Measurements from ENCODE around the gene ARRDC4.

ARRDC4 gene

DNA sequence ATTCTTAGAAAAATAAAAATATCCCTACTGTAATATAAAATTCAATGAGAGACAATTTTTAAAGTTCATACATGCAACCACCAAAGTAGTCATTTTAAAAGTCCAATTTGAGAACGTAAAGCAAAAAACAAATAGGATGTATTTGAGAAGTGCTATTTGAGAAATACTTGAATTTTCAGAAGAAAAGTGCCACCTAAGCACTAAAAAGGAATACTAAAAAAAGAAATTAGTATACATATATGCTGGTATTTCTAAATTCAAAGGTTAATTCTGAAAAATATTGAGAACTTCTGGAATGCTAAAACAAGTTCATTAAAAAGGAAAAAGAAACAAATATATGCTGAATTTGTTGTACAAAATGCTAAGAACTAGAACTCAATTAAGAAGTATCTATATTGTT is 29.2 kb upstream of the ARRDC4 start:
- H3K4me3 ChIP-seq (ENCODE audit: low read depth, low read length), result no peak overlapping the region
- no peak for DNase-seq (ENCODE audit: low read depth)
- TF ChIP-seq, protein P1, sequence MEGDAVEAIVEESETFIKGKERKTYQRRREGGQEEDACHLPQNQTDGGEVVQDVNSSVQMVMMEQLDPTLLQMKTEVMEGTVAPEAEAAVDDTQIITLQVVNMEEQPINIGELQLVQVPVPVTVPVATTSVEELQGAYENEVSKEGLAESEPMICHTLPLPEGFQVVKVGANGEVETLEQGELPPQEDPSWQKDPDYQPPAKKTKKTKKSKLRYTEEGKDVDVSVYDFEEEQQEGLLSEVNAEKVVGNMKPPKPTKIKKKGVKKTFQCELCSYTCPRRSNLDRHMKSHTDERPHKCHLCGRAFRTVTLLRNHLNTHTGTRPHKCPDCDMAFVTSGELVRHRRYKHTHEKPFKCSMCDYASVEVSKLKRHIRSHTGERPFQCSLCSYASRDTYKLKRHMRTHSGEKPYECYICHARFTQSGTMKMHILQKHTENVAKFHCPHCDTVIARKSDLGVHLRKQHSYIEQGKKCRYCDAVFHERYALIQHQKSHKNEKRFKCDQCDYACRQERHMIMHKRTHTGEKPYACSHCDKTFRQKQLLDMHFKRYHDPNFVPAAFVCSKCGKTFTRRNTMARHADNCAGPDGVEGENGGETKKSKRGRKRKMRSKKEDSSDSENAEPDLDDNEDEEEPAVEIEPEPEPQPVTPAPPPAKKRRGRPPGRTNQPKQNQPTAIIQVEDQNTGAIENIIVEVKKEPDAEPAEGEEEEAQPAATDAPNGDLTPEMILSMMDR (IDR thresholded peaks at IDR 0.05; ENCODE audit: insufficient read depth, low read depth, low read length, missing control alignments), result no peak

DNA sequence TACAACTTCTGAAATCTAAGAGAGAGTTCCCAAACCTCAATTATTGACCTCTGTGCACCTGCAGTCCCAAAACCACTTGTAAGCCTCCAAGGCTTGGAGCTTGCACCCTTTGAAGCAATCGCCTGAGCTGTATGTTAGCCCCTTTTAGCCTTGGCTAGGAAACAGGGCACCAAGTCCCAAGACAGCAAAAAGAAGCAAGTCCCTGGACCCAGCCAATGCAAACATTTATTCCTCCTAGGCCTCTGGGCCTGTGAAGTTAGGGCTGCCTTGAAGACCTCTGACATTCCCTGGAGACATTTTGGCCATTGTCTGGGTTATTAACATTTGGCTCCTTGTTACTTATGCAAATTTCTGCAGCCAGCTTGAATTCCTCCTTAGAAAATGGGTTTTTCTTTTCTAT is 26.9 kb upstream of the ARRDC4 start:
- TF ChIP-seq, protein P1 (IDR thresholded peaks at IDR 0.05; ENCODE audit: insufficient read depth, low read depth, low read length, missing control alignments), result no peak
- no peak for DNase-seq (ENCODE audit: low read depth)

DNA sequence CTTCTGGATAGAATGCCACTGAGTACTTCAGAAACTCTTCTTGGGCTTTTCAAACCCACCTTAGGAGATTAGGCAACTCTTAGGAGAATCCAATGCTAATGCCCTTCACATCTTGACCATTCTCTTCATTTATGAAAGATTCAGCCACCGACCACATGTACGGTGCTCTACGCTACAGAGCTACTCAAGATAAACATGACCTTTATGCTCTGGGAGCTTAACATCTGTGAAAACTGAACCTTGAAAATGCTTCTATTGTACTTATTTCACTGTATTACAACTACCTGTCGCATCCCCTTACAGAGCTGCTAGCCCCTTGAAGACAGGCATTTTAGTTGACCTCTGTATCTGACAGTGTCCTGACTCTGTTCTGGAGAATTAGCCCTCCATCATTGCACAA is 19.5 kb upstream of the ARRDC4 start:
- no peak overlapping the region for H3K4me3 ChIP-seq (ENCODE audit: low read depth, low read length)
- TF ChIP-seq, protein P1 (IDR thresholded peaks at IDR 0.05; ENCODE audit: insufficient read depth, low read depth, low read length, missing control alignments), result no peak
- no peak for DNase-seq (ENCODE audit: low read depth)

More for the DNA sequence above, 26.9 kb upstream of the ARRDC4 start:
- H3K4me3 ChIP-seq (ENCODE audit: low read depth, low read length), result no peak overlapping the region

DNA sequence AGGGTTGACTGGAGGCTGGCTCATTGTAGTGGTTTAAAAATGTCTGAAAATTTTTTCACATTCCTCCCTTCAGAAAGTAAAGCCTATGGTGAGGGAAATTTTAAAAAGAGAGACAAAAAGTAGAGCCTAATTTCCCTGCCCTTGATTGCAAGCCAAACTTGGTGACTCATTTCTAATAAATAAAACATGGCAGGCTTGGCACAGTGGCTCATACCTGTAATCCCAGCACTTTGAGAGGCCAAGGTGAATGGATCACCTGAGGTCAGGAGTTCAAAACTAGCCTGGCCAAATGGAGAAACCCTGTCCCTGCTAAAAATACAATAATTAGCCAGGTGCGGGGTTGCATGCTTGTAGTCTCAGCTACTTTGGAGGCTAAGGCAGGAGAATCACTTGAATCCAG is 18.9 kb upstream of the ARRDC4 start:
- DNase-seq (ENCODE audit: low read depth), result no peak
- TF ChIP-seq, protein P1 (IDR thresholded peaks at IDR 0.05; ENCODE audit: insufficient read depth, low read depth, low read length, missing control alignments), result no peak
- no peak overlapping the region for H3K4me3 ChIP-seq (ENCODE audit: low read depth, low read length)

DNA sequence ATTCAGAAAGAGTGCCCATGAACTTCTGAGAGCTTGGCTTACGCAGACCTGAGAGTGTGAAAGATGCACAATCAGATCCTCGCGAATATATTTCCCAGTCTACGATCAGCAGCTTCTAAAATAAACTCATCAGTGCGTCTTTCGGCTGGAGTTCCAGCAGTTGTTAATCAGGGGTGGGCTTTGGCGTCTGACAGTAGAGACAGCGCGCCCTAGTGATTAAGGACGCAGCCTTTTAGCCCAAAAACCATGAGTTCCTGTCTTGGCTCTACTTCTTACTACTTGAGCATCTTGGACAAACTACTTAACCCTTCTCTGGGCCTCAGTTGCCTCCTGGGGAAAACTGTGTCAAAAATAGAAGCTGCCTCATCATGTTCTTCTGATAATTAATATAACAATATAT is 15.8 kb upstream of the ARRDC4 start:
- TF ChIP-seq, protein P1 (IDR thresholded peaks at IDR 0.05; ENCODE audit: insufficient read depth, low read depth, low read length, missing control alignments), result no peak
- no peak for DNase-seq (ENCODE audit: low read depth)
- no peak overlapping the region for H3K4me3 ChIP-seq (ENCODE audit: low read depth, low read length)

DNA sequence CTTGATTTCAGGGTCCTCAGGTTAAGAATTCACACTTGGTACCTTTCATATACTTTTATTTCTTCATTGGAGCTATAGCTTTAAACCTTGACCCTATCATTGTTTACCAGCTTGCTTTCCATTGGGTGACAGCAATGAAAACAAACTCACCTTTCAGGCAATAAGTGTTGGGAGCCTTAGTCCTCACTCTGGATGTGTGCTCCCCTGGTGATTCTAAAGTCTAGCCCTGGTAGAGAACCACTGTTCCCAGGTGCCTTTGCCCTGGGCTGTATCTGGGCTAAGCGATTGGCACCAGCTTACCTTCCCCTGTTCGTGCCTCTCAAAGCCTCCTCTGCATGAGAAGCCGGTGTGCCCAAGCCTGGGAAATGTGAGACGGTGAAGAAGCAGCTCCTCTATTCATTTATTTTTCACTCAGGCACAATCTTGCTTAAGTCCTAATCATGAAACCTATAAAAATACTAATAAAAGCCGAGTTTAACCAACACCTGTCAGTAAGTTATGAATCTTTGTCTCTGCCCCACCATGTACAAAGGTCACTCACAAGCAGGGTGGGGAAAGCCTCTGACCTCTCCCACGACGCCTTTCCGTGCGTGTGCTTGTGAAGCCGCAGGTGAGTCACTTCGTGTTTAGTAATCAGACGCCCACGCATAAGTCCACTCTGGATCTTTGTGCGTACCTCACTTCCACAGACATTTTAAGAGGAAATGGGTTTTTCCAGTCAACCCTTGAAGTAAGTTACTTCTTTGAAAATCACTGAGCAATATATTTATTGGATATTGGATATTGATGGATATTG is 12.8 kb upstream of the ARRDC4 start:
- no peak overlapping the region for H3K4me3 ChIP-seq (ENCODE audit: low read depth, low read length)
- TF ChIP-seq, protein P1 (IDR thresholded peaks at IDR 0.05; ENCODE audit: insufficient read depth, low read depth, low read length, missing control alignments), result no peak
- DNase-seq (ENCODE audit: low read depth), result no peak

DNA sequence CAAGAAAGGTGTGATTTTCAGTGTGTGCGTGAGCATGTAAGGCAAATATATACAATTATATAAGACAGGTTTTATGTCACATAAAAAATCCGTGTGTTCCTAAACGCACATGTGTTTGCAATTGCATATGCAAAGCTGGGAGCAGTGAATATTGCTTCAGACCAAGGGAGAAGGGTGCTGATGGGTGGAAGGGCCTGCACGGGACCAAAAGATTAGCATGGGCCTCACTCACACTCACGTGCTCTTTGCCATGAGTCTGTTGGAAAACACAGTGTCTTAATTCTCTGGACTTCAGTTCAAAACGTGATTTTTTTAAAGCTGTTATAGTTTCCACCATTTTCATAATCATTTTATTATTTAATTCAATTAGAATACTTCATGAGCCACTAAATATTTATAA is 7.2 kb upstream of the ARRDC4 start:
- TF ChIP-seq, protein P1 (IDR thresholded peaks at IDR 0.05; ENCODE audit: insufficient read depth, low read depth, low read length, missing control alignments), result no peak
- DNase-seq (ENCODE audit: low read depth), result no peak
- no peak overlapping the region for H3K4me3 ChIP-seq (ENCODE audit: low read depth, low read length)

Data from GM12865 (cell line).